H1 (cell line): Measurements from ENCODE around the gene COL6A1. TPM values are rescaled to one million over a fixed set of nuclear protein-coding genes. Genes with fewer than 3 reads are reported as not detected.

Source experiments
- RFX5 ChIP-seq: IDR thresholded peaks from 2 replicates; pipeline ENCODE4 v1.6.1; 2011; ENCODE audit warnings: low read depth, low read length, improper control_type of control experiment, borderline replicate concordance
- polyA plus RNA-seq, 7 experiments: library from polyadenylated mRNA; depleted of rRNA in 3 of 7; stranded (reverse) in 5 of 7; unstranded in 2 of 7; fragments of >200 nt in 5 of 7; fragments of 200-250 nt in 2 of 7; gene quantifications; 1 replicate in 5 of 7; 2 replicates in 1 of 7; 4 replicates in 1 of 7; pipeline versions ENCODE4 v1.2.1 to v1.2.3, GENCODE V29; 2011 to 2013; ENCODE audit warnings: missing spikeins in 2 of 7, mixed read lengths in 2 of 7
- total RNA-seq: library from RNA; stranded (reverse); fragmentation: NEBNext Ultra II Directional; extraction: Animal tissue kit (Norgen Biotek cat#: 25700); gene quantifications from 2 replicates; pipeline ENCODE4 v1.2.1, GENCODE V29; 2021

COL6A1 gene
- total and polyA plus RNA-seq, 2 of the 8 experiments (the other 6 are each of a cell fraction or from before 2014, with no cell fraction given) = 100 to 115 TPM

- no peak for TF ChIP-seq RFX5
Measured at GRCh38 chr21:46037331-46038325, 56.1 kb downstream of the COL6A1 start (continued).
